Uterus (tissue), 2 donors: Measurements from ENCODE around the gene PRKG1.

ENCODE experiments used
- POLR2A ChIP-seq, 2 donors: fragments of 450-650 bp; IDR thresholded peaks; one replicate each; pipeline ENCODE4 v1.6.1; 2016; ENCODE audit warnings: antibody characterized with exemption in 2 of 2, mild to moderate bottlenecking in 1 of 2, moderate library complexity in 1 of 2
- TF ChIP-seq, protein P1 (sequence below), 4 experiments: fragments of 200-600 bp in 2 of 4; fragments of 450-650 bp in 2 of 4; sonication (generic) in 2 of 4; IDR thresholded peaks; one replicate each; pipeline ENCODE4 v1.5.1; 2016 to 2019; ENCODE audit warnings: antibody characterized with exemption in 4 of 4, mild to moderate bottlenecking in 2 of 4, moderate library complexity in 1 of 4

DNA sequence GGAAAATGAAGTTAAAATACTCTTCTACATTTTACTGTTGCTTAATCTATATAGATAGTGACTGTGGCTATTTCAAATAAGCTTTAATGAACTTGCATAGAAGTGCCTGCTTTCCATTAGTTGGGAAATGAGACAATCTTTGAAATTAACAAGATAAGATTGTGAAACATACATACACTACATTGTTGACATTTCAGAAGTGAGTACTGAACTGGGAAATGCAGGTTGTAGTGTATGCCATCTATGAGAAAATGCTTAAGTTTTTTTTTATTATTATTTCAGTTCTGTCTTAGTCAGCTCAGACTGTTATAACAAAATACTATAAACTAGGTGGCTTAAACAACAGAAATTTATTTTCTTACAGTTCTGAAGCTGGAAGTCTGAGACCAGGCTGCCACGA lies 674.7 kb downstream of the PRKG1 start:
- TF ChIP-seq, protein P1, sequence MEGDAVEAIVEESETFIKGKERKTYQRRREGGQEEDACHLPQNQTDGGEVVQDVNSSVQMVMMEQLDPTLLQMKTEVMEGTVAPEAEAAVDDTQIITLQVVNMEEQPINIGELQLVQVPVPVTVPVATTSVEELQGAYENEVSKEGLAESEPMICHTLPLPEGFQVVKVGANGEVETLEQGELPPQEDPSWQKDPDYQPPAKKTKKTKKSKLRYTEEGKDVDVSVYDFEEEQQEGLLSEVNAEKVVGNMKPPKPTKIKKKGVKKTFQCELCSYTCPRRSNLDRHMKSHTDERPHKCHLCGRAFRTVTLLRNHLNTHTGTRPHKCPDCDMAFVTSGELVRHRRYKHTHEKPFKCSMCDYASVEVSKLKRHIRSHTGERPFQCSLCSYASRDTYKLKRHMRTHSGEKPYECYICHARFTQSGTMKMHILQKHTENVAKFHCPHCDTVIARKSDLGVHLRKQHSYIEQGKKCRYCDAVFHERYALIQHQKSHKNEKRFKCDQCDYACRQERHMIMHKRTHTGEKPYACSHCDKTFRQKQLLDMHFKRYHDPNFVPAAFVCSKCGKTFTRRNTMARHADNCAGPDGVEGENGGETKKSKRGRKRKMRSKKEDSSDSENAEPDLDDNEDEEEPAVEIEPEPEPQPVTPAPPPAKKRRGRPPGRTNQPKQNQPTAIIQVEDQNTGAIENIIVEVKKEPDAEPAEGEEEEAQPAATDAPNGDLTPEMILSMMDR (IDR thresholded peaks at IDR 0.05): no peak
- no peak for TF ChIP-seq POLR2A (IDR thresholded peaks at IDR 0.05)
